Right ventricle myocardium superior (tissue), 1 donor: ENCODE results near the gene PODXL2. TPM values are rescaled to one million over a fixed set of nuclear protein-coding genes. Genes with fewer than 3 reads are reported as not detected.

Experiments used
- microRNA-seq: library from miRNA; unstranded; fragments of <30 nt; microRNA quantifications from one replicate; pipeline ENCODE4 v1.2.0, GENCODE V29; 2020
- total RNA-seq: library from RNA; stranded (reverse); fragmentation: NEBNext Ultra II Directional; extraction: Animal tissue kit (Norgen Biotek cat#: 25700); gene quantifications from one replicate; pipeline ENCODE4 v1.2.1, GENCODE V29; 2021
- donor health status: DM: no; HTN: yes; CAD: no; lungs with severe emphysema.

Gene PODXL2
- total RNA-seq, 1 donor from 2014 or later, result 0.94 TPM

Small RNAs within 50 kb of the gene (microRNA-seq; reads per million reads assigned to microRNA genes)
- gene MIR7976, result not detected

Other genes starting within 250 kb of the PODXL2 start
- 17.8 TPM for gene TPRA1, start 38.5 kb upstream of the PODXL2 start, total RNA-seq
- gene MCM2, start 30.8 kb upstream of the PODXL2 start, total RNA-seq, result 6.5 TPM
- 33.0 TPM for gene ABTB1, start 43.8 kb downstream of the PODXL2 start, total RNA-seq
- 83.5 TPM for gene MGLL, start 193.3 kb downstream of the PODXL2 start, total RNA-seq